HG02970 (cell line): Measurements from ENCODE around the gene NTRK3.
"Not testable (repeated sequence)": the region's sequence is repeated elsewhere in the genome, so short reads cannot be mapped to it uniquely, and the experiment has no call there.

Source experiments
- ATAC-seq: cut with Tn5 transposase; IDR thresholded peaks from one replicate; pipeline ENCODE4 v1.9.1; 2021; ENCODE audit warnings: mild to moderate bottlenecking, moderate library complexity, moderate number of reproducible peaks; ENCODE audit not compliant: unreplicated experiment, low FRiP score

The NTRK3 gene

DNA sequence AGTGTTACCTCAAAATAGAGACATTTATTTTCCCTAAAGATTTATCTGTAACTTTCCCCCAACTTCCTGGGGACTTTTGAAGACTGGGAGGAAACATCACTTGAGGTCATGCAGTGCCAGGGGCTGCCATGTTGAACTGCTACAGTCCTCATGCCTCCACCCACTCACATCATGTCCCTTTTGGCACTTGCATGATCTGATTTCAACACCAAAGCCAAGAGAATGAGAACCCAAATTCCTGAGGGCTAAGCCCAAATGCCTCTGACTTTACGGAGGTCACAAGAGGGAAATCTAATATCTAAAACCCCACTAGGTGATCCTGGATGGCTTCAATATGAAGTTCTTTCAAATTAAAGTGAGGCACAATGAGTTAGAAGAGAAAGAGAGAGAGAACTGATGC is 213.1 kb downstream of the NTRK3 start:
- ATAC-seq = no peak

DNA sequence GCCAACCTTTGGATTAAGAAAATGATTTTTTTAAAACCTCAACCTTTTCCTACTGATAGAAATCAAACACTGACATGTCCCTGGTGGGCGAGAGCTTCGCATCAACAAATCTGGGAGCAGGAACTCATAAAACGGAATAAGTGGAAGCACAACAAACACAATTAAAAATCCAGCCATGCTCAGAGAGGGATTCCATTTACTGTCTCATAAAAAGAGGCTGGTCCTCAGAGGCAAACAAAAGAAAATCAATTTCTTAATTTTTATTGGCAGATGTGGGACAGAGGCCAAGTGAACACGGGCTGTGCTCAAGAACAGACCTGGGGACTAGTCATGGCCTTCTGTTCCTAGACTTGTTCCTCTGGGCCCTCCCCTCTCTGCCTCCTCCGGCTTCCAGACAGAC is 214.5 kb downstream of the NTRK3 start:
- no peak for ATAC-seq

DNA sequence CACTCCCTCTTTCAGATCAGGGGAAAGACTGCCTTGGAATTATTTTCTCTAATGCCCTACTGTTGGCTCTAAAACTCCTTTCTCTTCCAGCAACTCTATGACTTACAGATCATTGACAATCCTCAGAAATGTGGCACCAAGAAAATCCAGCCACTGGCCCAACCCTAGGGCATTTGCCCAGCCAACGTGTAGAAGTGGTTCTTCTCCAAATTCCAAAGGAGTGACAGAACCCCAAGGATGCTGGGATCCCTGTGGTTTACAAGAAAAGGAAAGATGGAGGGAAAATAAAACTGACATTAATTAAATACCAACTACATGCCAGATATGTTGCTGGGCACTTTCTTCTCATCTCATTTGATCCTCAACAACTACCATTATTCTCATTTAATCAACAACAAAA is 216.0 kb downstream of the NTRK3 start:
- ATAC-seq = no peak

DNA sequence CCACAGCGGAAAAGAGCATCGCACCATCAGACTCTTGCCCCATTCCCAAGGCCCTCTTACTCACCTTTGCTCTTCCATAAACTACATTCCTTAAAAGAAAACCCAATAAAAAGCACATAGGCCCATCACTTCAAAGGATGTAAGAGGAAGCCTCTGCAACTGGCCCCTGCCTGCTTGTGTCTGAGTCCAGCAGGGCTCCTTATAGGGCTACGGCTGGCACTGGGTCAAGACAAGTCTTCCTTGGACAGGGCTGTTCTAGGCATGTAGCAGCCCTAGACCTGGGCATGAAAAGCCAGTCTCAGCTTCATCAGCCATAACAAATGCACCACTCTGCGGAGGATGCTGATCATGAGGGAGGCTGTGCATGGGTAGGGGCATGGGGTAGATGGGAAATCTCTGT is 218.3 kb downstream of the NTRK3 start:
- ATAC-seq = no peak

DNA sequence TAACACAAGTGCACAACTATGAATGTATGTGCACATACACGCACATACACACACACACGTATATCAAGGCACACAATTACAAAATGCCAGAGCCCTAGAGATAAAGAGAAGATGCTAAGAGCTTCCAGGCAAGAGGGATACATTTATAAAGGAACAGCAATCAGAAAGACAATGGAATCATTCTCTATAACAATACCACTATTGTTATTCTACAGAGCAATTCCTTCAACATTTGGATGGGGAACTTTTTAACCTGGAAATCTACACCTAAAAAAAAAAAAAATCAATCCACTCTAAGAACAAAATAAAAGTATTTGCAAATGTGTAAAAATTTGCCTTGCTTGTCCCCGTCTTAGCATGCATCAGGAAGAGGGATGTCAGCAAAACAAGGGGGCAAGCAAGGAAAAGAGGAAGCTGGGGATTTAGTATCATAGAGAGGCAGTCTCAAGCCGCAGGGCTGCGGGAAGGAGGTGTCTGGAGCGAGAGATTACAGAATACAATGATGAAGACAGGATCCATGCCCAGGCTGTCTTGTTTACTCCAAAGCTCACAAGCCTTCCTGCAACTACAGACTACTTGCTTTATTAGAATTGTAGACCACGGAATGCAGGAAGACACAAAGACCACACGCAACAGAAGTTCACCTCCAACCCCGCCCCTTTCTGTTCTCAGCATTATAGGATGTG is 220.2 kb downstream of the NTRK3 start:
- no peak for ATAC-seq

DNA sequence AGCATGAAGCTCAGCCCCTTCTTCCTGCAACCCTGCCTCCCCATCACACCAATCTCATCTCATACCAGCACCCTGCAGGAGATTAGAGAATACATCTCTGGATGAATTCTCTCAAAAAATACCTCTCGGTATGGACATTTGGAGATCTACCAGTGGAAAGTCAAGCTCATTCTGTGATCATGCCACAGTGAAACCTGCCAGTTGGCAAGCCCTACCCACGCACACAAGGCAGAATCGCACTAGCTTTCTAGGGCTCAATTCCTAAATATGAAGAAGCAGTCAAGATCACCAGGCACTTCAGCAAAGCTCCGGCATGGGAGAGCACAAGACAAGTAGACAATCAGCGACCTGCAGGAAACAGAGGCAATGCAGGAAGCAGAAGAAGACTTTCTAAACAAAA is 221.2 kb downstream of the NTRK3 start:
- no peak for ATAC-seq

DNA sequence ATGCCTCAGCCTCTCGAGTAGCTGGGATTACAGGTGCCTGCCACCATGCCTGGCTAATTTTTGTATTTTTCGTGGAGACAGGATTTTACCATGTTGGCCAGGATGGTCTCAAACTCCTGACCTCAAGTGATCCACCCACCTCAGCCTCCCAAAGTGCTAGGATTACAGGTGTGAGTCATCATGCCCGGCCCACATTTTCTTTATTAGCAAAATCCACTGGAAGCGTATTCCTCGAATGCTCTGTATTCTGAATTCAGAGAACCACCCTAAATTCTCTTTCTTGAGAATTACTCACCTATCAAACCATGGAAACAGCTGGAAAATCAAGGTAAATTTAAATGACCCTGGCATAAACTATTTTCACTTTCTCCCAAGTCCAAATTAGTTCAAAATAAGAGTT is 223.1 kb downstream of the NTRK3 start:
- ATAC-seq = not testable (repeated sequence)

DNA sequence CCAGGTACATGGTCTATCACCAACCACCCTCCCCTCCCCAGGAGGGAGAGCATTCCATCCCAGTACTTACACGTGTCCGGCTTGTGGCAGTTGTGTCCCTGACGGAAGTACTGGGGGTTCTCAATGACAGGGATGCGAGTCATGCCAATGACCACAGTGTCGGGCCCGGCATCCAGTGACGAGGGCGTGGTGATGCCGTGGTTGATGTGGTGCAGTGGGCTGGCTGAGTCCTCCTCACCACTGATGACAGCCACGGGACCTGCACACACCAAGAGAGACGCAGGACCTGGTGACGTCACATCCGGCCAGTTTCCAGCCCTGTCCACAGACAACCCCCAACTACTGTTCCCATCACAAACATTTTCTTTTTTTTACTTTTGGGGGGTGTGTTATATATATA is 223.8 kb downstream of the NTRK3 start:
- no peak for ATAC-seq

DNA sequence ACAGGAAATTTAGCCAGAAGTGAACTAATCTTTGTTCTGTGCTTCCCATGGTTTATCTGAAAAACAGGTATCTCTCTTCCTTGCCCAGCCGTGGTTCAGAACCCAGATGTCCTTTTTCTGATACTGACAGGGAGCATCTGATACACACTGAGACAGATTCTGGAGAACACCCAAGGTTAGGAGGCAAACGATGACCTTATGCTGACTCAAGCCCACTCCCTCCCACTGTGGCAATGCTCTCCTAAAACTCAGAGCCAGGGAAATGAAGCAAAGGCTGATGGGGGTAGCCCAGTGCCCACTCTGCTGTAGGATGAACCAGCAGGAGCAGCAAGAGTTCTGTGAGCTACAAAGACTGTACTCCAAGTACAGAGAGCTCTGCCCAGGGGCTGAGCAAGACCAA is 225.1 kb downstream of the NTRK3 start:
- ATAC-seq = no peak

DNA sequence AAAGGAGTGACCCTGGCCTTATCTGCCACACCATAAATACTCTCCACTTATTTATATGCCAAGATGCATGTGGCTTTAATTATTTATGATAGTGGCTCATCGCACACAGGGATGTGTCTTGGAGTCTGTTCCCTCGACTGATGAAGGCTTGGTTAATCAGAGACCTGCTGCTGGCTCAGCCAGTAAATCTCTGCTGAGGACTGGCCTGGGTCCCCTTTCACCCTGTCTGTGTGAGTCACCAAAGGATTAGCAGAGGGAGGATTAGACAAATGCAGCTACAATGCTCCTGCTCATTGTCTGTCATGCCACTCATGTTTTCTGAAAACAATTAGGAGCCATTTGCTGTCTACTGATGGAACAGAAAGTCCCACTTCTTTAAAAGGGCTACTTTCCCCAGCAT is 226.8 kb downstream of the NTRK3 start:
- no peak for ATAC-seq

DNA sequence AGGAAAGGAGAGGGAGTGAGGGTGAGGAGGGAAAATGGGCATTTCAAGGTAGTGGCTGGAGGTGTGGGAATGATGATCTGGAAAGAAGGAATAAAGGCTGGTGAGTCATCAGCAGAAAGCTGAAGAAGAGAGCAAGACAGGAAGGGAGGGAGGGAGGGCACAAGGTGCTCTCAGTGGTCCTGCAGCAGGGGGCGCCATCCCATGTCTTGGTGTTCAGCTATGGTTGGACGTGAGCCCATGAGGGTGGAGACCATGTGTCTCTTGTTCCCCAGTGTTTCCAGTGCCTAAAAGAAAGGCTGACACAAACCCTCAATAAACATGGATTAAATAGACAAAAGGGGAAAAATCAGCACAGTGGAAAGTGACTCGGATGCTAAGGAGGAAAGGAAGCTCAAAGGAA is 228.5 kb downstream of the NTRK3 start:
- no peak for ATAC-seq

DNA sequence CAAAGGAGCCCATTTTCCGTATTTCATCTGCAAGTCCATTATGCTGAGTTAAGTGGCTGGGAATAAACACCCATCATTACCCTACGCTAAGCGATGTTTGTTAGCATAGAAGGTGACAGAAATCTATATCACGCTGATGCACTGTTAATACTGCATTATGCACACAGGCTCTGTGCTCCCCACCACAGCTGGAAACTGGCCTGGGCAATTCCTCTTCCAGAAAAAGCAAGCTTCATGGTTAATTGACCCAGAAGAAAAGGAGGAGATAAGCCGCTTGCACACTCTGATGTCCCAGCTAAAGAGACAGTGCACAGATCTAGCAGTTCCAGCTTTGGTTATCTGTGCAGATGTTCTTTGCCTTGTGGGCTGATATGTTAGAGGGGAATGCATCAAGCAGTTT is 232.6 kb downstream of the NTRK3 start:
- no peak for ATAC-seq

DNA sequence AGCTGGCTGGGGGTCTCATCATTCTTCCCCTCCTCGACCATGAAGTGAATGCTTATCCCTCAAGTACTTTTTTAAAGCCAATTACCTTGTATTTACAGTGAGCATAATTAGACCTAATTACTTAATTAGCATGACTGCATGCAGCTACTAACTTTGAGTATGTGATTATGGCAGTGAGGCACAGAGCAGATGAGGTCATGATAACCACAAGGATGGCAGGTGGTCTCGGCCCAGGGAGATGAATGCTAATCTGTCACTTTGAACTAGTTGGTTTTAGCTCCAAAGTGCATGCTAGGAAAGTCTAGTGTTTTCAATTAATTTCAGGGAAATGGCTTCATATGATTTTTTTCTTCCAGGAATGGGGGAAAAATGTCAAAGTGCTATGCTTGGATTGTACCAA is 233.8 kb downstream of the NTRK3 start:
- no peak for ATAC-seq

DNA sequence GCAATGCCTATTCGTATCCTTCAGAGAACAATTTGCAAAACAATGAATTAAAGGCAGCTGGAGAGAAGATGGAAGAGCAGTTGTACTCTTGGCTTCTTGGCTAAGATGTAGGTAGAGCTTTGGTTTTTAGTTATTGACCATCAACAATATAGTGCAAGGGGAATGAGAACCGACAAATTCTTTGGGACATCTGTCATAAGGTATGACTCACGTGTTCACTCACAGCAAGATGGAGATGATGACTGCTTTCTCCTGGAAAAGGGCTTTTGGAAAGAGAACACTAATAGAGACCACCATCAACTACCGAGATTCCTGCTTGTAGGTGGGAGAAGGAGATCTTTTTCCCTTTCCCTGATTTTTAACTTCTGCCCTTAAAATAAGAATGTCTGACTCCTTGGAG is 234.9 kb downstream of the NTRK3 start:
- no peak for ATAC-seq

DNA sequence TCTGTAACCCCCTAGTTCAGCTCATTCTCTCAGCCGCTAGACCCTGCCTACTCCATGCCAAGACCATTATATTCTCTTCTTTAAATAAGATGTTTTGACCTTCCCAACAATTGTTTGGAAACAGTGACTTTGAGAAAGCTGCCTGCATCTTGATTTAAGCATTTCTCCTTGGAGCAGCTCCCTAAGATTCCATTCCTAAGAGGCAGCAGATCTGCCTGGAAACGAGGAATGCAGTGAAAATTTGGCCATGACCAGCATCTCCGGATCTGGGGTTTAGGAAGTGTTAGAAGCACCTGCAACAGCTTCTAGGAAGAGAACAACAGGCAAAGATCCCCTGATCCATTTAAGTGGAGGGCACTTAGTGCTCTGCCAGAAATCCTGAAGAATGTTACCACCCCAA is 235.7 kb downstream of the NTRK3 start:
- ATAC-seq = no peak

DNA sequence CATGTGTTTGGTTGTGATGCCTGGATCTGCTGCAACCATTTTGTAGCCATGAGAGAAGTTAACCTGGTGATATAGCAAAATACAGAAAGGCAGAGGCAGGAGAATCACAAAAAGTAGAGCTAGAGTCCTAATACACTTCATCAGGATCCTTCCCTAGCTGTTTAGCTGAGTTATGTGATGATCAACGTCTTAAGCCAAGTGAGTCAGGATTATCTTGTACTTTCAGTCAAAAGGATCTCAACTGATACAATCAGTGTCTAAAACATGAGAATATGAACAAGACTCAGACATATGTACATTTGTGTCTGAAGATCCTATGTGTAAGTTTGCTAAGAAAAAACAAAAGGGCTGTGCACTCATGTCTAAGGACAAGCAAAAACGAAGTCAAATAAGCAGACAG is 236.9 kb downstream of the NTRK3 start:
- ATAC-seq = no peak

DNA sequence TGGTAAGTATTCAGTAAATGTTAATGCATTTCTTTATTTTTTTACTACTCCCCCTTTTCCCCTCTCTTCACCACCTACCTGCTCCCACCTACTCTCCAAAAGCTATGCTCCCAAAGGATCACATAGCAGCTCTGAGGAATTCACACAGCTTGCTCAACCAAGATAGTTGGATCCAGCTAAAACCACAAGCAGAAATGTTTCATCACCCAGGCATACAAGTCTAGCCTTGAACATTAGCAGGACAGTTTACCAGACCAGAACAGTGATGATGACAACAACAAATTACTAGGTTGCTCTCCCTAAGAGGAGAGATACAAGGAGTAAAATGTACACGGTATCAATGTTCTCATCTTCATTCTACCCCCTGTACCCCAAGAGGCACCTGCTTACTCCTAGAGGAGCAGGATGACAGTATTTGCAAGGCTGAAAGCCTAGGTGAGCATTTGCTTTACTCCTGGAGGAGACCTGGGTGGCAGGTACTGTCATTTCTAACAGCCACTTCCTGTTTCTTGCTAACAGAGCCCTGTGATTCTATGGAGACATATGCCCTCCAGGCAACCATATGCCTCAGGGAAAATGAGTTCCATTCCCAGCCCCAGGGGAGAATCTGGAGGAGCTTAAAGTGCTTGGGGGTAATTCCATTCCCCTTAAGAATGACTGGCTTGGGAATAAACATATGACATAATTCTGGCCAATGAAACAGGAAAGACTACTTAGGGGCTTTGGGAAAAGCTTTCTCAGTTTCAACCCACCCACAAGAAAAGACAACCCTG is 237.5 kb downstream of the NTRK3 start:
- no peak for ATAC-seq

DNA sequence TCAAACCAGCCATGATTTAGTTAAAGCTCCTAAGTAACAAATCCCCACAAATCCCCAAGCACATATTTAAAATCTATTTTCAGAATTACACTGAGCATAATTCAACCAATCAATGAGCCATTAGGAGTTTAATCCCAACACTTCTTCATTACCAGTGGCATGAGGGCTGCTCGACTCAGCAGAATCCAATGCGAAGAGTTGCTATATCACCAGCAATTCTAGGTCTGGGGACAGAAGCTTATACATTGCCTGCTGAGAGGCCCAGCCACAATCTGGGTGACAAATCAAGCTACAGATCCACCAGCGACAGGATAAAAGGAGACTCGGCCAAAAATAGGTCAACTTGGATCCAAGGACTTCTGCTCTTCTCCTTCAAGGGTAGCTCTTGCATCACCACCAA is 238.8 kb downstream of the NTRK3 start:
- ATAC-seq = no peak

DNA sequence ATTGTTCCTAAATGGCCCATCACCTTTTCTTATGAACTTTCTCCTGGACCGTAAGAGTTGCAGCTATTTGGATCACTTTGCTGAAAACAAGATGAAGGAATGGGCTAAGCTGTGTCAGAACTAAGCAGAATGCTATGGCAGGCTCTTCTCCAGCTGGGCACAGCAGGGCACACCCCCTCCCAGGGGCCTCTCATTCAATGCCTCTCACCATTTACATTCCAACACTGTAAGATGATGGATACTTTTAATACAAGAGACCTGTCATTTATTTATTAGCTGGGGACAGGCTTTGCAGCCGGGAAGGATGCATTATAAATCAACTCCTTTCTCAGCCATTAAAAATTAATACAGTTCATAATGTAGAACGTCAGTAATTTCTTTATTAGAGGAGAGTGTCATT is 240.1 kb downstream of the NTRK3 start:
- ATAC-seq = no peak

DNA sequence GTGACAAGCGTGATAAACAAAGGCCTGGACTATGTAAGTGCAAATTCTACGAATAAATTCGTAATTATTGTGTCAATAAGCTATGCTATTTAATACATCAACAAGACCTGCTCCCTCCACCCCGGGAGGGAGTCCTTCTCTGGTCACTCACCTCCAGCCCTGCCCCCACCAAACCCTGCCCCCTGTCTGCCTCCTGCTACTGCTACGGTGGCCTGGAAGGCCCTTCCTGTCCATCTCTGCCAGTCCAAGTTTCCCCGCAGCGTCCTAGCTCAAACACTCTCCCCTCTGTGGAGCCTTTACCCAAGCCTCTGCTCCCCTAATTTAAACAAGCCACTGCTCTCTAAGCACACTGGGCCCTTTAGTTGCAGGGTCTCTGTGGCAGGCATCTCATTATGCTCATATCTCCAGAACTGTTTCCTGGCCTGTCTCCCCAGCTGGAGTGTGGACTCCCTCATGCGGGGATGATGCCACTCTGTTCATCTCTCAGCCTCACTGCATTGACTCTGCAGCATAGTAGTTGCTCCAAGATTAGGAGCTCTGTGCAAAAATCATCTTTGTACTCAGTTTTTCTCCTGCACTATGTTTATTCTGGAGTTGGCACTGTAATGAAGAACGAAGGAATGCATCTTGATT is 241.2 kb downstream of the NTRK3 start:
- no peak for ATAC-seq

DNA sequence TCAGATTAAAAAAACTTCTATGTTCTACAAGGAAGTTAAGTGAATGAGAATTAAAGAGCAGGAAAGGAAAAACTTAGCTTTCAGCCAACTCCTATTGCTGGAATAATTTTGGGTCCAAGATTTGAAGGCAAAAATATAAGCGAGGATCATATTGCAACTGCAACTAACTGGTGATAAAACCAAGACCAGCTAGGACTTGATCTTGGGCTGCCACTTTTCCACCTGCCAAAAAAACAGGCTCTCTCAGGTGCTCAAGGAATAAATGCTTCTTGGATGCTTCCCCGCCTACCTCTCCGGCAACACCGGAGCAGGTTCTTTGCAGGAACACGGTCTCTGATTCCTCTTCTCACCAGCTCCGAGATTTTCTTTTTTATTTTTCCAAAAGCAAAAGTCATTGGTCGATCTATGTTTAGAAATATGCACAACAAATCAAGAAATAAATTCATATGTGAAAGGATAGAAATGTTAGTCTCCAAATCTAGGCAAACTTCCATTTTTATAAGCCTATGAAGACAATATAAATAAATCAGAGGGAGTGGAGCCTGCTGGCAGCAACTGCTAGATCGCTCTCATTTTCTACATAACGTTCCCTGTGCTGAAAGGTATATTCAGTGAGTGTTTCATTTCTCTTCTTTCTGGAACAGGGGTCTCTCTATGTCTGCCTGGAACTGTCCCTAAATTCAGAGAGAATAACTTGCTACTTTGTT is 241.9 kb downstream of the NTRK3 start:
- no peak for ATAC-seq
